Mucosa of descending colon (tissue), 3 donors: ENCODE measurements around the gene STK16. TPM values are rescaled to one million over a fixed set of nuclear protein-coding genes. Genes with fewer than 3 reads are reported as not detected.

Experiments
- ATAC-seq: fragments of 200-7000 bp; cut with Tn5 transposase; one replicate; pipeline ENCODE4 v1.9.1; 2020; ENCODE audit warnings: mild to moderate bottlenecking, moderate library complexity
- DNase-seq, 3 donors: peaks; one replicate each; pipeline ENCODE4 v3.0.0-alpha.2; 2020
- H3K36me3 ChIP-seq: fragments of 200-600 bp; one replicate; pipeline ENCODE4 v1.8.0; 2021; ENCODE audit warnings: low read depth, mild to moderate bottlenecking
- H3K4me1 ChIP-seq: fragments of 200-600 bp; one replicate; pipeline ENCODE4 v1.8.0; 2021; ENCODE audit warnings: low read depth, mild to moderate bottlenecking
- H3K4me3 ChIP-seq: fragments of 200-600 bp; one replicate; pipeline ENCODE4 v1.8.0; 2021; ENCODE audit warnings: mild to moderate bottlenecking
- H3K9me3 ChIP-seq: fragments of 200-600 bp; one replicate; pipeline ENCODE4 v1.8.0; 2021; ENCODE audit warnings: mild to moderate bottlenecking
- intact Hi-C, 2 donors: fragments of 100-400 bp; cut with DNase I in 1 of 2; cut with micrococcal nuclease in 1 of 2; formaldehyde crosslinking; loops; one replicate each; pipeline versions ENCODE4 v1.11.0 to v1.11.1; 2022; cut with DNase I, micrococcal nuclease
- total RNA-seq, 3 donors: library from RNA; stranded (reverse); fragmentation: NEBNext Ultra II Directional in 2 of 3; extraction: Animal tissue kit (Norgen Biotek cat#: 25700) in 2 of 3; gene quantifications; one replicate each; pipeline versions ENCODE4 v1.2.1 to v1.2.4, GENCODE V29; 2021 to 2023
- TF ChIP-seq, protein P1 (sequence below): fragments of 200-600 bp; IDR thresholded peaks from one replicate; pipeline ENCODE4 v1.8.0; 2022; ENCODE audit warnings: antibody characterized with exemption, mild to moderate bottlenecking
- donor health status: DM: no; HTN: no; CAD: no; lungs with moderate emphysema.
- donor health status: DM: no; HTN: no; CAD: no.
- donor health status: DM: no; HTN: yes; CAD: no.

The STK16 gene
- total RNA-seq, 3 donors from 2014 or later = 29.7 to 37.3 (median 32.7) TPM

DNA sequence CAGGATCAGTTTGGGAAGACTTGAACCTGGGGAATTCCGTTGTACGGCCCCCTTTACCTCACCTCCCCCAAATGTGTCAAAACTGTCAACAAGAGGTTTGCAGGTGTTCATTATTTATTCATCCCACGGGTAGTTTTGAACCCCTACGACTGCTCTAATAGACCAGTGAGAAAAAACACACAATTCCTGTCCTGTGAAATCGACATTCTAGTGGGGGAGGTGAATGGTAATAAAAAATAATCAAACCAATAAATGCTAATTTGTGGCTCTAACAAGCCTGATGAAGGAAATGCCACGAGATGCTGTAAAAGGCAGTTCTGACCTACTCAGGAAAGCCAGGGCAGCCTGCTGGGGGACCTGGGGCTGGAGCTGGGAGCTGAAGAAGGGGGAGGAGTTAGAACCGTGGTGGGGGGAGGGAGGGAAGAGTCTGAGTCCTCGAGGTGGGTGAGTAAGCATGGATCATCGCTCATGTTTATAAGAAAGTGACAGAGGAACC is 33.4 kb downstream of the STK16 start:
- peak overlapping the region; percentile 63 for H3K4me3 ChIP-seq
- peaks cover 18% of the 10 kb centered on the region for H3K4me1 ChIP-seq
- ATAC-seq (no peak), DNase-seq (no peak)
- peaks cover 3% of the 10 kb centered on the region for H3K36me3 ChIP-seq
- intact Hi-C loops = no loop called here
- TF ChIP-seq, protein P1, sequence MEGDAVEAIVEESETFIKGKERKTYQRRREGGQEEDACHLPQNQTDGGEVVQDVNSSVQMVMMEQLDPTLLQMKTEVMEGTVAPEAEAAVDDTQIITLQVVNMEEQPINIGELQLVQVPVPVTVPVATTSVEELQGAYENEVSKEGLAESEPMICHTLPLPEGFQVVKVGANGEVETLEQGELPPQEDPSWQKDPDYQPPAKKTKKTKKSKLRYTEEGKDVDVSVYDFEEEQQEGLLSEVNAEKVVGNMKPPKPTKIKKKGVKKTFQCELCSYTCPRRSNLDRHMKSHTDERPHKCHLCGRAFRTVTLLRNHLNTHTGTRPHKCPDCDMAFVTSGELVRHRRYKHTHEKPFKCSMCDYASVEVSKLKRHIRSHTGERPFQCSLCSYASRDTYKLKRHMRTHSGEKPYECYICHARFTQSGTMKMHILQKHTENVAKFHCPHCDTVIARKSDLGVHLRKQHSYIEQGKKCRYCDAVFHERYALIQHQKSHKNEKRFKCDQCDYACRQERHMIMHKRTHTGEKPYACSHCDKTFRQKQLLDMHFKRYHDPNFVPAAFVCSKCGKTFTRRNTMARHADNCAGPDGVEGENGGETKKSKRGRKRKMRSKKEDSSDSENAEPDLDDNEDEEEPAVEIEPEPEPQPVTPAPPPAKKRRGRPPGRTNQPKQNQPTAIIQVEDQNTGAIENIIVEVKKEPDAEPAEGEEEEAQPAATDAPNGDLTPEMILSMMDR = no peak
- no peaks in the 10 kb centered on the region for H3K9me3 ChIP-seq

DNA sequence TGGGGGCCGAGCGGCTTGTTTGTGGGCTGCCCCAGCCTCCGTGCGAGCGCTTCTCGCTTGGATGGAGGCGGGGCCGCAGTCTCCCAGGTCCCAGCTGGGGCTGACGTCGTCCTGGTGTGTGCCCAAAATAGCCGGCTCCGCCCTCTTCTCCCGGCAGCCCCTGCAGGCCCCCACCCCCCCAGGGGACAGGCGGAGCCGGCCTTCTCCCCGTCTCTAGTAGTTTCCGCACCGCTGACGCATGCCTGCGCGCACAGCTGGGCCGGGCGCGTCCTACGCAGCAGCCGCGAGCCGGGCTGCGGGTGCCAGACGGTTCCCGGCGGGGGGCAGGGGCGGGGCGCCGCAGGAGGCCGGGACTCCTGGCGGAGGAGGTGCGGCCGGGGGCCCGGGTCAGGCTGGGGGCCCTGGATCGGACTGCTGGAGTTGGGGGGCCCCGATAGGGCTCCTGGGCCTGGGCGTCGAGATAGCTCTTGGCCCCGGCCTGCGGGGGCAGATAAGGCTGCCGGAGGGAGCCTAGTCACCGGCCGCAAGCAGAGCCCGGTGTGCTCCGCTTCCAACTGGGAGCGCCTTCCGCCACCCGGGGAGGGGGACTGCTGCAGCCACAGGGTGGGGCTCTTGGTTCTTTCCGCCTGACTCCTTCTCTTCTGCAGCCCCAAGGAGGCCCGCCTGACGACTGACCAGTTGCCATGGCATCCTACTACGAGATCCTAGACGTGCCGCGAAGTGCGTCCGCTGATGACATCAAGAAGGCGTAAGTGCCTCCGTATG is 34.1 kb downstream of the STK16 start, which contains the start of gene DNAJB2:
Gene DNAJB2, plus strand, starts transcription at position 216 of the 765 bp plus-strand sequence. Its CDS starts 468 bp downstream, at position 684.
- Histone ChIP-seq H3K36me3 (peaks cover 3% of the 10 kb centered on the region), H3K4me3 (peak within 1 kb of the TSS; percentile 63), H3K9me3 (no peaks in the 10 kb centered on the region), H3K4me1 (peaks cover 18% of the 10 kb centered on the region)
- TF ChIP-seq, protein P1 = no peak
- intact Hi-C loops = no loop called here
- DNase-seq = peak; percentile 99
- ATAC-seq = peak; percentile 97

DNA sequence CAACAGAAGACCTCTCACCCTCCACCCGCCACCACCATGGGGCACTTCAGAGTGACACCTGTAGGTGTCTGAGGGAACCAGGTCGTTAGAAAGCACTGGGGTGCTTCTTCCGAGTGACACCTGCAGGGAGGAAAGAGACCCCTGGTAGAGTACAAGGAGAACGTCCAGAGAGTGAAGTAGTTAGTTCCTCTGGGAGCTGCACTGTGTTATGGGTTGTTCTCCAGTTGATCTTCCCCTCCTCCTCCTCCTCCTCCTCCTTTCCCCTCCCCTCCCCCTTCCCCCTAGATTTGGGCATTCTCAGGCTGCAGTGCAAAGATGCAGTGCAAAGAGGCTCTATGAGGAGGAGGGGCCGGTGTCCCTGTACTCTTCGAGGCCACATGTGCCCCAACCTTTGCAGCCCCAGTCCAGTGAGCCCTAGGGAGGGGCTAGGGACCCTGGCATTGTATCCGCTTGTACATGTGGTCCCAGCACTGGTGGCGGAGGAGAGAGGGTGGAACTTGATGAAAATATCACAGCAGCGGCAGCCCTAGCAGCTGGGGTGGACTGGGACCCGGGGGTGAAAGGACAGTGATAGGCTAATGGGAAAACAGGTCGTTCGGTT is 34.7 kb downstream of the STK16 start:
- H3K36me3 ChIP-seq = peaks cover 3% of the 10 kb centered on the region
- no peak for ATAC-seq
- intact Hi-C loops = no loop called here
- DNase-seq = peak in 2 of 3 donors; percentile 24 to 58
- no peaks in the 10 kb centered on the region for H3K9me3 ChIP-seq
- peak overlapping the region; percentile 63 for H3K4me3 ChIP-seq
- TF ChIP-seq, protein P1 = no peak
- peaks cover 18% of the 10 kb centered on the region for H3K4me1 ChIP-seq

DNA sequence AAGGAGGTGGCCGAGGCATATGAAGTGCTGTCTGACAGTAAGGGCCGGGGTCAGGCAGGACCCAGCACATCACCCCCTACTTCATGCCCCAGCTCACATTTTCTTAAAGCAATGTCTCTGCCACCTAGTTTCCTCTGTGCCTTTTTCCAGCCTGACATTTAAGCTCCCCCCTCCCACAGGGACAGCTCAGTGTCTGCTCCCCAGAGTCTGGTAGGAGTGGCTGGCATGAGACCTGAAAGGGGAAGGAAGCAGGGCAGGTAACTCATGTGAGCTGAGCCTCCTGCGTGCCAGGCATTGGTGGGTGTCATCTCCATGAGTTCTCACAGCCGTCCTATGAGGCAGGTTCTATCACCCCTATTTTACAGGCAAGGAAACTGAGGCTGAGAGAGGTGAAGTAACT is 35.4 kb downstream of the STK16 start:
- Histone ChIP-seq H3K4me1 (peaks cover 18% of the 10 kb centered on the region), H3K4me3 (no peak overlapping the region), H3K9me3 (no peaks in the 10 kb centered on the region), H3K36me3 (peaks cover 3% of the 10 kb centered on the region)
- DNase-seq (no peak), ATAC-seq (no peak)
- TF ChIP-seq, protein P1 = no peak
- intact Hi-C loops = no loop called here

DNA sequence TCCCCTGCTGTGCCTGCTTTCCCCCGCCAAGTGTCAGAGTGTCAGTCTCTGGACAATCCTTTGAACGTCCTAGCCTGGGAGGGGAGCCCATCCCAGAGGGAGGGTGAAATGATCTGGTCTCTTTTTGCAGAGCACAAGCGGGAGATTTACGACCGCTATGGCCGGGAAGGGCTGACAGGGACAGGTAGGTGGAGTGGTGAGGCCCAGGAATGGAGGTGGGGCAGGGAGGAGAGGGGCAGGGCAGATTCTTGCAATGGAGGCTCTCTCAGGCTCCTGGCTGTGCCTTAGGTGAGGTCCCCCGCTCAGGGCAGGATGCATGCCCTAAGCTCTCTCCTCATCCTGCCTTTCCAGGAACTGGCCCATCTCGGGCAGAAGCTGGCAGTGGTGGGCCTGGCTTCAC is 36.3 kb downstream of the STK16 start:
- H3K4me1 ChIP-seq = peaks cover 18% of the 10 kb centered on the region

More for the DNA sequence above, 36.3 kb downstream of the STK16 start:
- intact Hi-C loops = no loop called here
- Histone ChIP-seq H3K36me3 (peaks cover 3% of the 10 kb centered on the region), H3K9me3 (no peaks in the 10 kb centered on the region), H3K4me3 (no peak overlapping the region)
- DNase-seq (no peak), ATAC-seq (no peak)
- TF ChIP-seq, protein P1 = no peak
